GM18870 (cell line): ENCODE measurements around the gene HOXD10.

Experiments
- ATAC-seq: cut with Tn5 transposase; IDR thresholded peaks from one replicate; pipeline ENCODE4 v1.9.1; 2021; ENCODE audit warnings: moderate library complexity; ENCODE audit not compliant: unreplicated experiment

Gene HOXD10

GRCh38 chr2:176133389-176133788 lies 16.8 kb downstream of the HOXD10 start:
- ATAC-seq = no peak

GRCh38 chr2:176134035-176134434 lies 17.5 kb downstream of the HOXD10 start:
- ATAC-seq = no peak

GRCh38 chr2:176135035-176135440 lies 18.5 kb downstream of the HOXD10 start:
- ATAC-seq = no peak

GRCh38 chr2:176136374-176137251 lies 20.0 kb downstream of the HOXD10 start:
- no peak for ATAC-seq

- ATAC-seq = no peak
These were observed 20.6 kb downstream of the HOXD10 start for GRCh38 chr2:176137252-176137580.

GRCh38 chr2:176137906-176138305 lies 21.3 kb downstream of the HOXD10 start:
- no peak for ATAC-seq

GRCh38 chr2:176138526-176138922 lies 21.9 kb downstream of the HOXD10 start:
- no peak for ATAC-seq

GRCh38 chr2:176138923-176139660 lies 22.5 kb downstream of the HOXD10 start:
- ATAC-seq = no peak

- no peak for ATAC-seq
These were observed 23.3 kb downstream of the HOXD10 start for GRCh38 chr2:176139661-176140512.

- ATAC-seq = peak; percentile 83
These were observed 24.1 kb downstream of the HOXD10 start for GRCh38 chr2:176140513-176141317.

GRCh38 chr2:176142281-176142680 lies 25.7 kb downstream of the HOXD10 start:
- no peak for ATAC-seq

- ATAC-seq = no peak
These were observed 28.7 kb downstream of the HOXD10 start for GRCh38 chr2:176145085-176145969.

GRCh38 chr2:176146101-176146500 lies 29.5 kb downstream of the HOXD10 start:
- ATAC-seq = no peak

- ATAC-seq = no peak
These were observed 30.1 kb downstream of the HOXD10 start for GRCh38 chr2:176146645-176147044.

- ATAC-seq = no peak
These were observed 30.7 kb downstream of the HOXD10 start for GRCh38 chr2:176147210-176147799.

GRCh38 chr2:176147800-176148496 lies 31.4 kb downstream of the HOXD10 start:
- ATAC-seq = no peak

GRCh38 chr2:176148751-176149421 lies 32.3 kb downstream of the HOXD10 start:
- no peak for ATAC-seq

- no peak for ATAC-seq
These were observed 32.9 kb downstream of the HOXD10 start for GRCh38 chr2:176149481-176149938.
